GM21515 (cell line): ENCODE results near the gene FNDC3B.

Experiments used
- ATAC-seq: cut with Tn5 transposase; IDR thresholded peaks from one replicate; pipeline ENCODE4 v1.9.1; 2021; ENCODE audit not compliant: unreplicated experiment

Gene FNDC3B

GRCh38 chr3:172112078-172112733 lies 72.8 kb downstream of the FNDC3B start:
- ATAC-seq, result no peak

GRCh38 chr3:172112734-172113120 lies 73.3 kb downstream of the FNDC3B start:
- ATAC-seq, result no peak

DNA sequence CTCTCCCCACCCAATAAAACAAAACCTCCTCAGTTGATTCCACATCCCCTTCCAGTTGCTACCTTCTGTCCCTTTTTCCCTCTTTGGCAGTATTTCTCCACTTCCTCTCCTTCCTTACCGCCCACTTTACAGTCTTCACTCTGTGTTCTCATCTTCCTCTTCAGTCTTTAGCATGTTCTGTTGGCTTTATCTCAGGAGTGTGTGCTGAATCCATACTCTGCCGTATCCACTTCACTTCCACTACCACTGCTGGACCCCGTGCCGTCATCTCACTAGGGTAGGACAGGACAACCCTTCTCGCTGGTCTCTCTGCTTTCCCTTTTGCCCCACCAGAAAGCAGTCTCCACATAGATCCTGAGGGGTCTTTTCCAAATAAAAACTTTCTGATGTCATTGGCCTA lies 74.3 kb downstream of the FNDC3B start:
- ATAC-seq, result no peak

- ATAC-seq, result no peak
Measured at GRCh38 chr3:172115059-172115458, 75.7 kb downstream of the FNDC3B start.

DNA sequence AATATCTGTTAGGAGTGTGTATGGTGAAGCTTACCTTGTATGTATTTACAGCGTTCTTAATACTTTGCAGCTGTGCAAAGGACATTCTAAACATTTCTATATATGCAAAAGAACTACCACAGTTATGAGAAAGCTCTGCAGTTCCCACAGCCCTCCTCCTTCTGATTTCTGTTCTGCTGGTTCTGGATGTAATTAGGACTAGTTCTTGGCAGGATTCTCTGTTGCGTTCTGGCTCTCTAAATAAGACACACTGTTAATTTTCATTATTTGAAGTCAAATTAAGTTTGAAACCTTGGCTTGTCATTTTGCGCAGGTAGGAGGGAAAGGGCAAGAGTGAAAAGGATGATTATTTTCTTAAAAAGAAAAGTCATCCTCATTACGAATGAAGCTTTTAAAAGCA lies 76.4 kb downstream of the FNDC3B start:
- ATAC-seq, result no peak

GRCh38 chr3:172118019-172118418 lies 78.6 kb downstream of the FNDC3B start:
- no peak for ATAC-seq

DNA sequence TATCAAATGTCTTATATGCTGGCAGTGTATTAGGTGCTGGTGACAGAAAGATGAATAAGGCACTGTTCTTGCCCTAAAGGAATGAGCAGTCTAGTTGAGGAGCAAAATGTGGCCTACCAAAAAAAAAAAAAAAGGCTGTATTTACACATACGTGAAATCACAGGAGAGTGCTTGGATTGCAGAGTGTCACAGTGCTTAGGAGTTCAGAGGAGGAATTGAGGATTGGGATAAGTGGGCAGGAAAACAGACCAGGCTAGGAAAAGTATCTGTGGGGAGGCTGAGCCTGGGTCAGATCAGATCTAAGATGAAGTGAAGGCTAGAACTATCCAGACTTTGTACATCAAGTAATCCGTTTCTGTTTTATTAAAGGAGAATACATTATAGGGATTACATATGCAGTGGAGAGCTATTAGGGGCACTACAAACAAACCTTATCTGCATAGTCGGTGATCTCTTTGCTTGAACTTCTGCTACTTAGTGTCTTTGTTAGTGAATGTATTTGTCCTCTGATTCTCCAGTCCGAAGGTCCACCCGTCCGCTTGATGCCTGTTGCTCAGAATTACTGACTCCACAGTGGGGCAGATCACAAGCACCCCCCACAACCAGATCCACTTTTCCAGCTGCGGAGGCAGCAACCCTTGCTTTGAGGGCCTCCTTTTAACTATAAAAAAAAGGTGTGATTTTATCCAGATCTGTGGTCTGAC lies 80.0 kb downstream of the FNDC3B start:
- ATAC-seq, result no peak

GRCh38 chr3:172120912-172121311 lies 81.5 kb downstream of the FNDC3B start:
- no peak for ATAC-seq

GRCh38 chr3:172121981-172122380 lies 82.6 kb downstream of the FNDC3B start:
- no peak for ATAC-seq

GRCh38 chr3:172124271-172124670 lies 84.9 kb downstream of the FNDC3B start:
- no peak for ATAC-seq

DNA sequence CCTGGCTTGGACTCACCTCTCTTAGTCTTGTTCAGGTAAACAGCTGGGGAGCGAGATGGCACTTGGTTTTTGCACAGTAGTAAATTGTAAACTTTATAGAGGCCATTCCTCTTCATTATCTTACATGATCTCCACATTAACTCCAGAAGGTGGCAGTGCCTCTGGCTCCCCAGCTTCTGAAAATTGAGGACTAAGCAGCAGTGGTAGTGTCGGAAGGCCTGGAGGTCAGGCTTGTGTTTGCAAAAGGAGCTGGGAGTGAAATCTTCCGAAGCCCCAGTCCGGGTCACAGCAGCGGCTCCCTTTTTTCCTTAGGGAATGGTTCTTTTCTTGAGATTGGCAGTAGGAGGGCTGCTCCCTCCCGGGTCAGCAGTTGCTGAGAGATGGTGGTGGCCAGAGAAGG lies 85.7 kb downstream of the FNDC3B start:
- ATAC-seq, result no peak

DNA sequence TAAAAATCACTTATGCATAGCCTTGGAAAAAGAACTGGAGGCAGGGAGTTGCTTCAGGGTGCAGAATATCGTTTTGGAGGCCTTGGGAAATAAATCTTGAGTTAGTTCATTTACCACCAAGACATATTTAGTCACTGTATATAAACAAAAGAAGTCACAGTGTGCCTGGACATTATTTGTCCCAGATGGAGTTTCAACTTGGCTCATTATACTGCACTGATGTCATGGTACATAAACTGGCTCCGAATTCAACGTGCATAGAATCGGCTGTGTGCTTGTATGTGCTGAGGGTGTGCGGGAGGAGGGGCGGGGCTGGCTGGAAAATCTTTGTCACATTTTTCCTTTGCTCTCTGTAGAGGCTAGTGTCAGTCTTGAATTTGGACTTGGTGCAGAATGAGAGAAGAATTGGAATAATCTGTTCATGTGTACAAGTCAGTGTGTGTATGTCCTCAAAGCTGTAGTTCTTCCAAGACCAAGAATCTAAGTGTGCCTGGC lies 86.6 kb downstream of the FNDC3B start:
- no peak for ATAC-seq

- no peak for ATAC-seq
Measured at GRCh38 chr3:172126741-172127140, 87.4 kb downstream of the FNDC3B start.

- no peak for ATAC-seq
Measured at GRCh38 chr3:172127141-172127540, 87.8 kb downstream of the FNDC3B start.

DNA sequence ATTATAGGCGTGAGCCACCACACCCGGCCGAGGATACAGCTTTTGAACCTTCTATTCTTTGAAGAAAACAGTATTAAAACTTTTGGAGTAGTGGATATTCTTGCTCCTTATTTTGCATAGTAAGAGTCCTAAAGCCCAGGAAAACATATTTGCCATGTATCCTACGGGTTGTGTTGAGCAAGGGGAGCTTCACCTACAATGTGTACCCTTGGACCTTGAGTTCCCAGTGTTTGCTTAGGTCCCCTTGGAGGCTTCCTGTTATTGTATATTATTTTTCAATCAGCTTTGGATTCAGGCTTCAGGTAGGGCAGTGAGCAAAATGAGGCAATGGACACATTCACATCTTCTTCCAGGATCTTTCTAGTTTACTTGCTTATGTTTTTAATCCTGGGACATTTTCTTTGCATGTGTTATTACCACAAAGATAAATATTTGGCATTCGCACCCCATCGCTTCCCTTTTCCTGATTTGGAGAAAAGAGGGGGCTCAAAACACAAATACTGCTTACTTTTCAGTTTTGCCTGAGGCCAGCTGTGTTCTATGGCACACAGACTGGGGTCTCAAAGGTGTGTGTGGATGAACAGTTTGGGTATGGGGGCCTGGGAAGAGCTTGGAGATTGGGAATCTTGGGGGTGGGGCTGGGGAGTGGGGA lies 88.7 kb downstream of the FNDC3B start:
- ATAC-seq, result no peak

GRCh38 chr3:172128858-172129257 lies 89.5 kb downstream of the FNDC3B start:
- ATAC-seq, result no peak

DNA sequence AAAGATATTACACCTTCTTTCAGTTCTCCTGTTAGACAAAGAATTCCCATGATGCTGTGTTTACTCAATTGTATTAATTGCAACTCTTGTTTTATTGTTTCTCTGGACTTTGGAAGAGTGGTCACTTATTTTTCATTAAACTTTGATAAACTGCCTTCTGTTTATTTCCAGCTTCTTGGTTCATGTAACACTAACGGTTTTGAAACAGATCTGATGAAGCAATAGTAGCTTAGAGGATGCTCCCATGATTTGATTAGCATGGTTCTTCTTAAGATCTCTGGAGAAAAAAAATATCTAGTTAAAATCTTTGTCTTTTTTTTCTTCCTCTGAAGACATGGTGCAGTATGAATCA lies 90.1 kb downstream of the FNDC3B start:
- no peak for ATAC-seq

DNA sequence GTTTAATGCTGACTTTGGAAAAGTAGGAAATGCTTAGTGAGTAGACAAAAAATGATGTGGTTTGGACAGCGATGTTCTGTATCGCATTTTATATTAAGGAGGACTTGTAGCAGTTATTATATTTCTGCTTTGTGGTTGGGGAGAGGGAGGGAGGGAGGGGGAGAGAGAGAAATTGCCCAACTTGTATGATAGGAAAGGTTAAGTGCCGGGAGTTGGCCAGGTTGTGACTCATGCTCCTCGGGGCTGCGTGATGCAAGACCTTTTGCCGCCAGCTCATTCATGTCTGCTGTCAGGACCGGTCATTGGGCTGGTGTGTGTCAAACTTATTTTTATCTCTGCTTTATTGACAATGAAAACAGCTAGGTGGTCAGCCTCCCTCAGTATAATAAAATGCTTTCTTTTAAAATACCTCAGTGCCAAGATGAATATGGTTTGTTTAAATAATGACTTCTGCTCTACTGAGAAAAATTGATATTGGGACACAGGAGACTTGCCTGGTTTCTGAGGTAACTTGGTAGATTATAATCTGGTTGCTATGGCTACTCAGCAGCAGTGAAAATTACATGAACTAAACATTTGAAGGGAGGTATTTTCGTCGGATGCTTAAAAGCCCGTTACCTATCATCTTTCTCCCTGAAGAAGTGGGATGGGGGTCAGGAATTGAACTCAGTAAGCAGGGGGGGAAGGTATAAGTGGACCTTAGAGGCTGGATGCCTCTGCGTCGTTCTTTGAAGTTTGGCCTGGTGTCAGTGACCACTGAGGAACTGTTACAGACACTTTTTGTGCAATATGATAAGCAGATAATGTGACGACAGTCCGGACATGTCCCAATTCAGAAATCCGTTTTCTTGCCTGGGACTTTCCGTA lies 90.7 kb downstream of the FNDC3B start:
- no peak for ATAC-seq

DNA sequence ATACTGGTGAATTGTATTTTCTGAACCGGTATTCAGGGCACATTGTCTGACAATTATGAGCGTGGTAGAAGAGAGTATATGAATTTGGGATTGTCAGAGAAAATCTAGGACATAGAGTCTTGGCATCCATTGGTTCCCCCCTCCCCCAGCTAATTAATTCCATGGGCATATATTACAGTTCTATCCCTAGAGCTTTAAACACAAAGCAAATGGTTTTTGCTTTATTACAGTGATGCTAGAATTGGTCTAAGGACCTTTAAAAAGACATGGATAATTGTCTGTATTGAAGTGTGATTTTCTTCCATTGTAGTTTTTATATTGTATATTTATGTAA lies 91.3 kb downstream of the FNDC3B start:
- no peak for ATAC-seq

DNA sequence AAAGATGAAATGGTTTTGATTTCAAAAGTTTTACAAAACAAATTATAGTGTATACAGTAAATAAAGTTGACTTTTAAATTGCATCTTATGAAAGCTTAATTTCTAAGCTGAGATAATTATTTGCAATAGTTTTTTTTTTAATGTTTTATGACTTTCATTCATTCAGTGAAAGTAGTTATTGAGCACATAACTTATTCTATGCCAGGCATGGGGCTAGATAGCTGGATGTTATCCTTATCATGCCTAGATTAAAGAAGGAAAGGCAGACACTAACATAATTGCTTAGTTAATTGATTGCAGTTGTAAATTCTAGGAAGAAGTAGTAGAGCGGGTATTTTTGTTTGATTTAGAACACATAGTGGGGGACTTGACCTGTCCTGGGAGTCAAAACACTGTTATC lies 92.4 kb downstream of the FNDC3B start:
- ATAC-seq, result no peak

DNA sequence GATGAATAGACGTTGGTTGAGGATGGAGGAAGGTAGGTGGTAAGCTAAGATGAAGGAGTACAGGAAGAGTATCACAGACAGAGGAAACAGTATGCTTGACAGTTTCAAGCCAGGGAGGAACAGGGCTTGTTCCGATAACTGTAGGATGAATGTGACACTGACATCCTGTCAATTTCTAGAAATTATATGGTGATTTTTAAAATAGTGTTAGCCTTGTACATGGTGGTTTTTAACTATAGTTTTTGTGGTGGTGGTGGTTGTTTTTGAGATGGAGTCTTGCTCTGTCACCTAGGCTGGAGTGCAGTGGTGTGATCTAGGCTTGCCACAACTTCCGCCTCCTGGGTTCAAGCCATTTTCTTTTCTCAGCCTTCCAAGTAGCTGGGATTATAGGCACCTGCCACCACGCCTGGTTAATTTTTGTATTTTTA lies 92.8 kb downstream of the FNDC3B start:
- ATAC-seq, result no peak
